Stimulated activated CD4-positive, alpha-beta T cell treated with anti-CD3 and anti-CD28 coated beads, Interleukin-2, amount 100 ng/mL, for 24 hours (primary cell): ENCODE results near the gene ANXA4.
"Not testable (repeated sequence)": the region's sequence is repeated elsewhere in the genome, so short reads cannot be mapped to it uniquely, and the experiment has no call there.

ENCODE experiments used
- DNase-seq, 2 donors: peaks; one replicate each; pipeline ENCODE4 v3.0.0-alpha.2; 2020

The ANXA4 gene

GRCh38 chr2:69755862-69756467 is 14.0 kb downstream of the ANXA4 start:
- DNase-seq: no peak

- no peak for DNase-seq
Measured at GRCh38 chr2:69762025-69762424, 20.1 kb downstream of the ANXA4 start.

DNA sequence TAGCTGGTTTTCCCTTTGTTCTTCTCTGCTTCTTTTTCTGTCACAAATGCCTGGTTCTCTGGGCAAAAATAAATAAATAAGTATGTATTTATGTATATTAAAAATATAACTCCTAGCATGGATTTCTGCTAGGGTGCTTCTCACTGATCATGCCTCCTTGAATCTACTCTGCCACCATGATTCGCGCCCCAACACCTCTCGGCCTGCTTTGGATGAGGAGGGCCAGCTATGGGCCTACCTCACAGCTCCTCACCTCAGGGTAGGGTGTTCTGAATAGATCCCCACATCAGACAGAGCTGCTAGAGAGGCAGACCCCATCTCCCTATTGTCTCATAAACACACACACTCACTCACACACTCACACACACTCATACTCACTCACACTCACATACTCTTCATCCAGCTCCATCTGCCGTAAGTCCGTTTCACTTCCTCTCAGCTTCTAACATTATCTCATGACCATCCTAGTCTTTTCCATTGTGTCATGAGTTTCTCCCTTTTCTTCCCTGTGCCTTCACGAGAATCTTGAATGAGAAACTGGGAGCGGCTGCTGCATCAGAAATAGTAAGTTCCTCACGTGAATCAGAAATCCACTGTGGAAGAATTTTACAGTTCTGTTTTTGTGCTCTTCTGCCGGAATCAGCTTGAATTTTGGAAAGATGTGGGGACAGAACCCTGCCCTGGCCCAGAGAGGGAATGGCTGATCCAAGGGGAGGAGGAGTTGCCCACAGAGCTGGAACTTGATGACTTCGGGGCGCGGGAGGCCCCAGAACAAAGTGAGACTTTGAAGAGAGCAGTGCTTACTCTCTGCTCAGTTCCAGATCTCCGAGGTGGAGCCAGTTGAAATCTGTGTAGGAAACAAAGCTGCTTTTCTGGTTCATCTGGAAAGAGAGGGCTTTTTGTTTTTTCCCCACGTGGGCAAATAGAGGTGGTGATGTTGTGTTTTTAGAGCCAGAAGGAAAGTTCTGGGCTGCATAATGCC is 20.9 kb downstream of the ANXA4 start:
- DNase-seq: no peak

DNA sequence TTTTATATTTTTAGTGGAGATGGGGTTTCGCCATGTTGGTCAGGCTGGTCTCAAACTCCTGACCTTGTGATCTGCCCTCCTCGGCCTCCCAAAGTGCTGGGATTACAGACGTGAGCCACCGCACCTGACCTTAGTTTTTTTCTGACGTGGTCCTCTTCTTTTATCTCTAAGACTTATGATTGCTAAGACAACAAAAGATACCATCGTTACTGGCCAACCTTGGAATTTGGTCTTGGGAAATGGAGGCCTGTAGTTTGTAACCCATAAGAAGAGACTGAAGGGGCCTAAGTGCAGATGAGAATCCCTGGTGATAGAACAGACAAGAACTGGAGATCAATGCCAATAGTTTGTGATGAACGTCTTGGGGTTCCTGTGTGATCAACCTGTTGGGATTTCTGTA is 21.9 kb downstream of the ANXA4 start:
- not testable (repeated sequence) for DNase-seq

DNA sequence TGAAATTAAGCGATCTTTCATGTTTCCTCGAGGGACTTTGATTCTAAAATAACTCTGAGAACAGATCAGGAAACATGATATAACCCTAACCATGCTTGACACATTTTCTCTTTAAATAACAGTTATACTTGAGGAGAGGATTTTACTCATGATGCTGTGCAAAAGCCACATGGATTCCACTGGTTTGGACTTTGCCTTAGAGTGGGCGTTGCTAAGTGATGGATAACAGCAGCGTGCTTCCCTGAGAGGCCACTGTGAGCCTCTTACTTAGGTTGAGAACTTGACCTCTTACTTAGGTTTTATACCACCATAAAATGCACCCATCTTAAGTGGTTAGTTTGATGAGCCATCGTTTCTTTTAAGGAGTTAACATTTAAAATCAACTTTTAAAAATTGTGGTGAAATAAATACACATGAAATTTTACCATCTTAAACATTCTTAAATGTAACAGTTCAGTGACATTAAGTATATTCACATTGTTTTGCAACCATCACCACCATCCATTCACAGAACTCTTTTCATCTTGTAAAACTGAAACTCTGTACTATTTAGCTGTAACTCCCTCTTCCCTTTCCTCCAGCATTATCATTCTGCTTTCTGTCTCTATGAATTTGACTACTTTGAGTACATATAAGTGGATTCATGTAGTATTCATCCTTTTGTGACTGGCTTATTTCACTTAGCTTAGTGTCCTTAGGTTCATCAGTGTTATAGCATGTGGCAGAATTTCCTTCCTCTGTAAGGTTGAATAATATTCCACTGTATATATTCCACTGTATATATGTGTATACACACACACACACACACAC is 22.6 kb downstream of the ANXA4 start:
- DNase-seq: no peak

DNA sequence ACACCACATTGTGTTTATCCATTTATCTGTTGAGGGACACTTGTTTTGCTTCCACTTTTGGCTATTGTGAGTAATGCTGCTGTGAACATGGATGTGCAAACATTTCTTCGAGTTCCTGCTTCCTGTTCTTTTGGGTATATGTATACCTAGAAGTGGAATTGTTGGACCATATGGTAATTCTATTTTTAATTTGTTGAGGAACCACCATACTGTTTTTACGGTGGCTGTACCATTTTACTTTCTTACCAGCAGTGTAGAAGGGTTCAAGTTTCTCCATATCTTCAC is 23.1 kb downstream of the ANXA4 start:
- no peak for DNase-seq

- DNase-seq: no peak
Measured at GRCh38 chr2:69766014-69766413, 24.1 kb downstream of the ANXA4 start.

DNA sequence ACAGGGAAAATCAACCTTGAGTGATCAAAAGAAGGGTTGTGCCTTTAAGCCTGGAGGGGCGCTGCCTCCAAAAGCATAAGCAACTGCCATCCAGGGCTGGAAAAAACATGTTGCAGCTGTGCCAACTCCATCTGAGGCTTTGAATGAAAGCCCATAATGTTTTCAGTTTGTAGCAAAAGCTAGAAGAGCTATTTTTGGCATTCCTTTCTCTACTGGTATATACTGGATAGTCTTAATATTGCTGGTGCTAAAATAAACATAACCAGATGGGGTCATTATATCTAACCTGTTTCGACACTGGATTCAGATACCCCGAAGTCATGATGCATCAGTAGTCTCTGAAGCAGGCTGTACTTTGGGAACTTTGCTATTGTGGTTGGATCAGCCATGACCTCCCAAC is 25.1 kb downstream of the ANXA4 start:
- no peak for DNase-seq

- no peak for DNase-seq
Measured at GRCh38 chr2:69768235-69768634, 26.3 kb downstream of the ANXA4 start.

DNA sequence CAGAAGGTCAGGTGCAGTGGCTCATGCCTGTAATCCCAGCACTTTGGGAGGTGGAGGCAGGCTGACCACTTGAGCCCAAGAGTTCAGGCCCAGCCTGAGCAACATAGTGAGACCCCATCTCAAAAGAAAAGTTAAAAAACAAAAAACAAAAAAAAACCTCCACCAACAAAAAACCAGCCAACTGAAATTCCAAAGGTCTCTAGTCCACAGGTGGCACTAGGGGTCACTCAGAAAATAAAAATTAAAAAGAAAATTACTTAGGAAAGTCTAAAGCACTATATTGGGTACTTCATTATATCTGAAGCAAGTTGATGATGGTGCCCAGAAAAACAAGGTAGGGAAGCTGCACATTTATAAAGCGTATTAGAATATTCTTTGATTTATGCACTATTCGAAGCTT is 26.9 kb downstream of the ANXA4 start:
- DNase-seq: no peak

DNA sequence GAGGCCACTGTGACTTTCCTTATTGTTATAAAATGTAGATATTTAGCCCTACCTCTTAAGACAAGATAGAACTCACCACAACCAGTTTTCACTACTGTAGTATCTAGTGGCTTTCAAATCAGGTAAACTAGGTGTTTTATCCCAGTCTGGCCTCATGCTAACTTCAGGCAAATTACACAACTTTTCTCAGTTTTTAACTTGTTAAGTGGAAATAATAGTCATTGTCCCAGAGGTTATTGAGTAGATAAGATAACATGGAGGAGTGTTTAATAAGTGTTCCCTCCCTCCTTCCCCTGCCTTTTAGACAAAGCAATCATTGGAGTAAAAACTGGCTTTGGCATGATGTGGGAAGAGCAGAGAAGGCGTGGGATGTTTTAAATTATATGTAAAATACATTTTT is 27.3 kb downstream of the ANXA4 start:
- no peak for DNase-seq

- no peak for DNase-seq
Measured at GRCh38 chr2:69770193-69770702, 28.3 kb downstream of the ANXA4 start.

DNA sequence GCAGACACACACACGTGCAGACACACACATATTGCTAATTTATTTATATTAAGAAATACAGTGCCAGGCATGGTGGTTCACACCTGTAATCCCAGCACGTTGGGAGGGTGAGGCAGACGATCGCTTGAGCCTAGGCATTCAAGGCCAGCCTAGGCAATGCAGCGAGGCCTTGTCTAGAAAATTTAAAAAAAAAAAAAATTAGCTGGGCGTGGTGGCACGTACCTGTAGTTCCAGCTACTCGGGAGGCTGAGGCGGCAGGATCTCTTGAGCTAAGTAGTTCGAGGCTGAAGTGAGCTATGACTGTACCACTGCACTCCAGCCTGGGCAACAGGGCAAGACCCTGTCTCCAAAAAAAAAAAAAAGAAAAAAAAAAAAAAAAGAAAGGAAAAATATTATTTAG is 28.8 kb downstream of the ANXA4 start:
- DNase-seq: no peak

GRCh38 chr2:69771461-69771860 is 29.5 kb downstream of the ANXA4 start:
- no peak for DNase-seq

DNA sequence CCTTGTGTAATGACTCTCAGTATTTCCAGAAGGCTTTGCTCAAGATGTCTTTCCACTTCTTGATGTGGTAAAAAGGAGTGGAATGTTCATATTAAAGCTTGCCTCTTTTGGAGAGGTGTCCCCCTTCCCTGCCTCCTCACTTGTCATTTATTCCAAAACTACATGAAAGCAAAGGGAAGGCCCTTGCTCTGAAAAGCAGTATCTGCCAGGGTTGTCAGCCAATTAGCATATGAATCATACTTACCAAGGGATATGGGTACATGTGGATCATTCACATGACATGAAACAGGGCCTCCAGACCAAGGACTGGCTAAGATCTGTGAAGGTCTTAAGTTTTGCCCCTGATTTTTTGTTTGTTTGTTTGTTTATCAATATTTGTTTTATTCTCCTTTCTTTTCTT is 31.3 kb downstream of the ANXA4 start:
- DNase-seq: no peak

- DNase-seq: not testable (repeated sequence)
Measured at GRCh38 chr2:69774258-69774983, 32.5 kb downstream of the ANXA4 start.

DNA sequence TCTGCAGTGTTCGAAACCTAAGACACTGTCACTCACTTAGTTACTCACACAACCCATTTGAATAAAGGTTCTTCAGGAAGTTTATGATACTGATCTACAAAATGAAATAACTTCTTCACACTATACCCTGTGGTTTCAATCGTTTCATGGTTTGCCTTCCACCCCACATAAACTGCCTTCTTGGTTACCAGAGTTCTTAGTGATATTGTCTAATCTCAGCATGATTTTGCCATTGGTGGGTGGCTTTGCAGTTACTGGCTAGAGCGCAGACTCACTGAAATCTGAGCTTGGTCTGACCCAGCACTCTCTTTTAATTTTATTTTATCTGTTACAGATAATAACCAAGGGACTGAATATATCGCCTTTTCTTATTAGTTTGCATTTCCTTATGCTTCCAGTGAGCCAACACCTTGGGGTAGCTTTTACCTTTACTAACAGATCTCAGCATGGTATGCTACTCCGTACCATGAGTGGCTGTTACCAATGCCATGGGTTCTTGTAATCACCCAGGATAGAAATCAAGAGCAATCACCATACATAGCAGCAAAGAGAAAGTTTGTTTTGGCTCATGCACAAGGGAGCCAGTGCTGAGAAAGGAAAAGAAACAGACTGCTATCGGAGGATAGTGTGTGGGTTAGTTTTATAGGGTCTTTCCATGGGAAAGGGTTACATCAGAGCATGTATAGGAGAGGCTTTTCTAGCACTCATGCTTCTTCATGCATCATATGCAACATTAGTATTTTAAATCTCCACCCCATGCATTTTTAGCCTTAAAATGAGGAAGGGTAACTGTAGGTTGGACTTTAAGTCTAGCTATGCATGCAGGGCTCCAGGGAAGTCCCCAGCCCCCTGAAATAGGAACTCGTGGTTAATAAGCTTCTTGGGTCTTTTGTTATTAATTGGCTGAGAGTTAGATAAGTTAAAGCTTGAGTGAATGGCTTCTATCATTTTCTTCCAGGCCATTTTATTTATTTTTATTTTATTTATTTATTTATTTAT is 33.3 kb downstream of the ANXA4 start:
- no peak for DNase-seq

DNA sequence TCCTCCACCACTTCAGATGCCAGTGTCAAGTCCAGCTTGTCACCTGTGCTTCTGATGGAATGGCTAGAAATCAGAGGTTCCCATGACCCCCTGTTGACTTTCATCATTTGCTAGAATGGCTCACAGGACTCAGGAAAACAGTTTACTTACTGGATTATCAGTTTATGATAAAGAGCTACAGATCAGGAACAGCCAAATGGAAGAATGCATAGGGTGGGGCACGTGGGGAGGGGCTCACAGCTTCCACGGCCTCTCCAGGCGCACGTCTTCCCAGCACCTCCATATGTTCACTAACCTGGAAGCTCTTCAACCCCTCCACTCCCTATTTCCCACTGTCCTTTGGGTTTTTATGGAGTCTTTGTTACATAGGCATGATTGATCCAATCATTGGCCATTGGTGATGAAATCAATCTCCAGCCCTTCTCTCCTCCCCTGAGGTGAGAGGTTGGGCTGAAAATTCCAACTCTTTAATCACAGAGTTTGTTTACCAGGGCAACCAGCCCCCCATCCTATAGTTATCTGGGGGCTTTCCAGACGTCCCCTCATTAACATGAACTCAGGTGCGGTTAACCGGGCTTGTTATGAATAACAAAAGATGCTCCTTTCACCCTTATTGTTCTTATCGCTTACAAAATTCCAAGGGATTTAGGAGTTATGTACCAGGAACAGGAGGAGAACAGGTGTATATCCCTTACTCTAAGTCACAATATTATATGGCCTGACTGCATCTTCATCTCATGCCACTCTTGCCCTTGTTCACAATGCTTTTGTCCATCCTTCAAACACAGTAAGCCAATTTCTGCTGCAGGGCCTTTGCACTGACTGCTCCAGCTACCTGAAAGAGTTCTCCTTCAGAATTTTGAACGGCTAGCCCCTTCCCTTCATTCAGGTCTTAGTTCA is 35.2 kb downstream of the ANXA4 start:
- DNase-seq: no peak

- no peak for DNase-seq
Measured at GRCh38 chr2:69777786-69778105, 35.8 kb downstream of the ANXA4 start.

DNA sequence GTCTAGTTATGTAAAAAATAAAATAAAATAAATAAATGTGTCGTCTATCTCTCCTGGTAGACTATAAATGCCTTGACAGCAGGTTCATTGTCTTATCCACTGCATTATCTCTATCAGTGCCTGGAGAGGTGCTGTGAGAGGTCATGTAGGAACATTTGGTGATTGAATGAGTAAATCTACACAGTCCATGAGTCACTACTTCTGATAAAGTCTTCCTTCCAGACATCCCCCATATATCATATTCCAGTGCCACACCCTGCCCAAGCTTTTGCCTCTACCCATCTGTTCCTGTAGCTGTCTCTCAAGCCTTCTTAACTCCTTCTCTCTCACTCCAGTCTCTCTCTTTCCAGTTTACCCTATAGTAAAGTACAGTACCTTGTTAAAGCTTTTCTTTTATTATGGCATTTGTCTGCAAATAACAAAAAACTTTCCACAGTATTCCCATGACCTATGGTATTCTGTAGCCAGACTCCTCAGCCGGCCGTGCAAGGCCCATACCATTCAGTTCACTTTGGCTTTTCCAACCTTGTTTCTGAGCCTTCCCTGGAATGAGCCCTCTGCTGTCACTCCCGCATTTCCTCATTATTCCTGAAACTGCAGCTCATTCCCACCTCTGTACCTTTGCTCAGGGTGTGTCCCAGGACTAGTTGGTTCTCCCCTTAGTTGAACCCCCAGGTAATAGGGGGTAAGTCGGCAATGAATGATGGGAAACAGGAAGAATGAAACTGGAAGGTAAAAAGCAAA is 37.5 kb downstream of the ANXA4 start:
- DNase-seq: no peak
